Measurements from ENCODE around the gene ID4. TPM values are rescaled to one million over a fixed set of nuclear protein-coding genes. Genes with fewer than 3 reads are reported as not detected.

ID4 gene
- total and polyA plus RNA-seq, 9 donors: 9.9 to 169 (median 49.2) TPM

GRCh38 chr6:19842030-19842615, 5.0 kb downstream of the ID4 start:
- Histone ChIP-seq H3K27ac (no peak overlapping the region), H3K4me1 (ENCODE audit: insufficient read depth) (no peaks in the 10 kb centered on the region), H3K36me3 (no peaks in the 10 kb centered on the region), H3K9me3 (no peaks in the 10 kb centered on the region), H3K4me3 (no peak overlapping the region), H3K27me3 (no peaks in the 10 kb centered on the region)
- TF ChIP-seq POLR2A (IDR thresholded peaks at IDR 0.05) (no peak), CTCF (IDR thresholded peaks at IDR 0.05) (no peak)
- intact Hi-C loops (cut with DNase I): no loop called here
- 36 to 58% (median 51%) methylated on average over 4 of the region's 4 CpGs for WGBS, 3 donors
- no peak for DNase-seq

- no peak for DNase-seq
- Histone ChIP-seq H3K4me3 (no peak overlapping the region), H3K36me3 (no peaks in the 10 kb centered on the region), H3K27ac (no peak overlapping the region), H3K27me3 (no peaks in the 10 kb centered on the region), H3K4me1 (ENCODE audit: insufficient read depth) (peaks cover 2% of the 10 kb centered on the region), H3K9me3 (no peaks in the 10 kb centered on the region)
- intact Hi-C loops (cut with DNase I): no loop called here
- 75 to 84% (median 79%) methylated on average over 2 of the region's 2 CpGs for WGBS, 3 donors
- TF ChIP-seq POLR2A (IDR thresholded peaks at IDR 0.05) (no peak), CTCF (IDR thresholded peaks at IDR 0.05) (no peak), EP300 (IDR thresholded peaks at IDR 0.05) (no peak)
These were observed 7.5 kb downstream of the ID4 start for GRCh38 chr6:19844689-19845088.

- no peak overlapping the region for H3K27ac ChIP-seq
- intact Hi-C loops (cut with DNase I): no loop called here
- DNase-seq: no peak
- TF ChIP-seq EP300 (IDR thresholded peaks at IDR 0.05): no peak
- no peak for TF ChIP-seq POLR2A (IDR thresholded peaks at IDR 0.05)
- no peak for TF ChIP-seq CTCF (IDR thresholded peaks at IDR 0.05)
- no peaks in the 10 kb centered on the region for H3K9me3 ChIP-seq
- H3K4me1 ChIP-seq (ENCODE audit: insufficient read depth): peaks cover 2% of the 10 kb centered on the region
- H3K4me3 ChIP-seq: no peak overlapping the region
- no peaks in the 10 kb centered on the region for H3K36me3 ChIP-seq
- no peaks in the 10 kb centered on the region for H3K27me3 ChIP-seq
- WGBS, 3 donors: 43 to 51% (median 44%) methylated on average over 10 of the region's 10 CpGs
These were observed 8.3 kb downstream of the ID4 start for GRCh38 chr6:19845266-19846041.

- H3K4me1 ChIP-seq (ENCODE audit: insufficient read depth): peaks cover 2% of the 10 kb centered on the region
- no peak overlapping the region for H3K4me3 ChIP-seq
- H3K27ac ChIP-seq: no peak overlapping the region
- H3K9me3 ChIP-seq: no peaks in the 10 kb centered on the region
- intact Hi-C loops (cut with DNase I): no loop called here
- H3K27me3 ChIP-seq: no peaks in the 10 kb centered on the region
- H3K36me3 ChIP-seq: no peaks in the 10 kb centered on the region
- no peak for DNase-seq
- no peak for TF ChIP-seq EP300 (IDR thresholded peaks at IDR 0.05)
- TF ChIP-seq CTCF (IDR thresholded peaks at IDR 0.05): no peak
- TF ChIP-seq POLR2A (IDR thresholded peaks at IDR 0.05): no peak
- 48 to 71% (median 50%) methylated on average over 2 of the region's 2 CpGs for WGBS, 3 donors
These were observed 11.4 kb downstream of the ID4 start for GRCh38 chr6:19848465-19849029.

Measured in ovary (tissue), 9 donors.